ENCODE data around the gene PATJ.
"Not testable (repeated sequence)": the region's sequence is repeated elsewhere in the genome, so short reads cannot be mapped to it uniquely, and the experiment has no call there.

The PATJ gene

DNA sequence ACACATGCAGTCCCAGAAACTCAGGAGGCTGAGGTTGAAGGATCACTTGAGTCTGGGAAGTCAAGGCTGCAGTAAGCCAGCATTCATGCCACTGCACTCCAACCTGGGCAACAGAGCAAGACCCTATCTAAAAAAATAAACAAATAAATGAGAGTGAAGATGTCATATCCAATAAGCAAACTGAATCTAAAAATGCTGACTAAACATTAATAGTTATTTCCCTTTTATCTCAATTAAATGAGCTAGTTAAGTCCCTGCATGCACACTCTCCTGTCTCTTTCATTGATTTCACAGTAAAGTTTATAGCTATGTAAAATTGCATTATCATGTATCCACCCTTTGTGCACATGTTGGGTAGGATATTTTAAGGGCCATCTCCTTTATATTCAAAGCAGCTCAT is 371.2 kb downstream of the PATJ start:
- no peak for DNase-seq

DNA sequence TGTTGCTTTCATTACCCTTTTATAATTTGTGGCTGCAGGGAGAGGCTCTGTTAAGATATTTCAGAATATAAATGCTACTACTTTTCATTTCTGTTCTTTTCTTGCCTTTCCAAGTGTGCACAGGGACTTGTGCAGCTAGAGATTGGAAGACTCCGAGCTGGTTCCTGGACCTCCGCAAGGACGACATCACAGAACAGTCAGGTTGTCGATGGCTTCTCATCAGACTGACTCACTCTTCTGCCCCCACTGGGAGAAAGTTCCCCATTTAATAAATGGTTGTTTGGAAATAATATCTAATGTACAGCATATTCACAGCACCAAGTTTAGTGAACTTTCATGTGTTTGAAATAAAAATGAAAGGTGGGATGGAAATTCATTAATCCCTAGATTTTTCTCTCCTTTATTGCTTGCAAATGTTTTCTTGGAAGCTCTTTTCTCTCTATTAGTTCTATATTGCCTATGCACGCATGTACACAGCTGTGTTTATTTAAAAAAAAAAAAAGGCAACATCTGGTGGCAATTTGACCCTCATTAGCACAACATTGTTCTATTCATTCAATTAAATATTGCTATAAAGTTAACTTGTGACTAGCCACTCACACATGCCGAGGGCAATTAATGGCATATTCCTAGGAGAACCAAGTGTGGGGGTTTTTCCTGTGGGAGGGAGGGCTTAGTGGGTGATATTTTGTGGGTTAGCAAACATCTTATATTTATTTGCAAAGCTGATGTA is 374.9 kb downstream of the PATJ start:
- DNase-seq = no peak

DNA sequence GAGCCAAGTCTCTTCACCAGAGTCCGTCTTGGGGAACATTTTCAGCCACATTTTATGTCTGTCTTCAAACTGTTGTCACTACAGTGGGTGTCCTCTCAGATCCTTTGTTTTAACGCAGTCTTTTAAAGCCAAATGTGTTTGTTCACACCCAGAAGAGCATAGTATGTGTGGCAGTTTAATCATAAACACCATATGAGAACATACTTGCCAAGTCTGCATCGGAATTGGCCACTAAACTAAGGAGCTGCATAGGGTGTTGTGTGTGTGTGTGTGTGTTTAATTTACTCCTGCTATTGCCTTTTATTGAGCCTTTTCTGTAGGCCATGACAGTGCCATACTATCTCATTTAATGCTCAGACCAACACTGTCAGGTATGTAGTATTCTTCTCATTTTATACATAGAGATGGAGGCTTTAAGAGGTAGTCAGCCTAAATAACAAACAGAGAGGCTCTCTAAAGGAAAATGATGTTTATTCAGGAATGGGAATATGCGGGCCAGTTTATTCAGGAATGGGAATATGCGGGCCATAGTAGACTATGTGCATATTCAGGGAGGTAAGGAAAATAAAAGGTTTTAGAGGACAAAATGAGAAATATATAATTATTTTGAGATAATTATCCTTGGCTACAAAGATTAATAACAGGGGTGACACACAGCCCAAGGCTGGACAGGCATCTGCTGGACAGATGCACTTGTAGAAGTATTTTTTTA is 384.5 kb downstream of the PATJ start:
- no peak for DNase-seq

DNA sequence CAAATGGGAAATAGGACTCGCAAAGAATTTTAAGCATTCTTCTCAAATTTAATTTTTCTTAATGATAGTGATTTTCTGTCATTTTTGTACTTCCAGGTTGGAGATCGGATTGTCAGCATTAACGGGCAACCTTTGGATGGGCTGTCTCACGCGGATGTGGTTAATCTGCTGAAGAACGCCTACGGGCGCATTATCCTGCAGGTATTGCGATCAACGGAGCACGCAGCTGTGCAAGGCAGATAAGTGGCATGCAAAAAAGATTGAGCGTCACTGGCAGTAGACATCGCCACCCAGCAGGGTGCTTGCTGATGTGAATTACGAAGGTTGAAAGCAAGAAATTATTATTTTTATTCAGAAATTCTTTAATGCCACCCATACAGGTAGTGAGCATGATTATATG is 386.5 kb downstream of the PATJ start:
- DNase-seq = no peak

DNA sequence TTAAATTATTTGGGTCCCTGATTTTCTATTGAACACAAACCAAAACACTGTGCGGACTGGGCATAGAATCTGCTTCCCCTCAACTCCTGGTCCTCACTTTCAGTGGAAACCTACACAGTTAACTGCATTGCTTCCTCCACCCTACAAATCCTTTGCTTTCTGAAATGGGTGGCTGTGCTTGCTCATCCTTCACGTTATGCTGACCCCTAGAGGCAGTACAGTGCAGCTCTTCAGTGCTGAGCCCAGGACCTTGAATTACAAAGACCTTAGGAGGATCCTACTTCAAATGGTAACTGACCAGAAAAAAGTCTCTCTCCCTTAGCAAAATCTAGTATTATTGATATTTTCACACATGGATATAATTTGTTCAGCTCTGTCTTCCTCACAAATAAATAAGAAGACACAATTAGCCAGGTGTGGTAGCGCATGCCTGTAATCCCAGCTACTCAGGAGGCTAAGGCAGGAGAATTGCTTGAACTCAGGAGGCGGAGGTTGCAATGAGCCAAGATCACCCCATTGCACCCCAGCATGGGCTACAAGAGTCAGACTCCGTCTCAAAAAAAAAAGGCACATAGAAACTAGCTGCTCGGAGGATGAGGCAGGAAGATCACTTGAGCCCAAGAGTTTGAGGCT is 388.9 kb downstream of the PATJ start:
- no peak for DNase-seq

DNA sequence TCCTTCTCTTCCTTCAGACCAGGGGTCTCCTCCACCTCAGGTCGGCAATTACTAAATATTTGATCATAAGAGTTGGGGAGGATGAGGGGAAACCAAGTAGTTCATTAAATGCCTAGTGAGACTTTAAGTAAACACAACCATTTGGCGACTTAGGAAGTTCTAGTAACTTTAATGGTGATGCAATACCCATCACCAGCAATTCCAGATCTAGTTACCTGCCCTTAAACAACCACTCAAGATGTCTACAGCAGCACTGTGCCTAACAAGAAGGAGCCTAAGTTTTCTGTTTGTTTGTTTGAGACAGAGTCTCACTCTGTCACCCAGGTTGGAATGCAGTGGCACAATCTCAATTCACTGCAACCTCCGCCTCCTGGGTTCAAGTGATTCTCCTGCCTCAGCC is 395.7 kb downstream of the PATJ start:
- no peak for DNase-seq

DNA sequence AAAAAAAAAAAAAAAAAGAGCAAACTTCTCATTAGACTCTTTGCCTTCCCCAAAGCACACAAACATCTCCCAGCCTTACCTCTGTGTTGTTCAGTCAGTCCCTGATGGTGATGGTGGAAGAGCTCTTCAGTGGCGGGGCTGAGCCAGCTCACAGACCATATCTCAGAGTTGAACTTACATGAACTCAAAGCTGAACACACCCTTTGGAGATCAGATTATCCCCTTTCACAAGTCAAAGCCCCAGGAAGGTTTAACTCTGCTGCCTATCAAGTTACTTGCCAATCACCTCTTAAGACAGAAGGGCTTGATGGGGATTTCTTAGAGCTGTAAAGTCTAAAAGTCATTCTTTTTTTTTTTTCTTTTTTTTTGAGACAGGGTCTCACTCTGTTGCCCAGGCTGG is 397.1 kb downstream of the PATJ start:
- DNase-seq = no peak

DNA sequence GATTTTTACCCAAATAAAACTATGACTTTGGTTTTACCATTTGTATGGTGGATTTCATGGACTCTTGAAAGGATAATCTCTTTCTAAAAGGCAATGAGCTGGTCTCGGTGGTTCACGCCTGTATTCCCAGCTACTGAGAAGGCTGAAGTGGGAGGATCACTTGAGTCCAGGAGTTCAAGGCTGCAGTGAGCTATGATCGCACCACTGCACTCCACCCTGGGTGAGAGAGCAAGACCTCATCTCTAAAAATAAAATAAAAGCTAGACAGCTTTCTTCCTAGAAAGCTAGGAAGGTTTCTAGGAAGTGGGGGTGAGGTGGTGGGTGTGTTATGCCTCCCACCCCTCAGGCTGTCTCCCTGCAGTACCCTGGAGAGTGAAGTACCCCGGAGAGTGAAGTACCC is 398.4 kb downstream of the PATJ start:
- DNase-seq = no peak

DNA sequence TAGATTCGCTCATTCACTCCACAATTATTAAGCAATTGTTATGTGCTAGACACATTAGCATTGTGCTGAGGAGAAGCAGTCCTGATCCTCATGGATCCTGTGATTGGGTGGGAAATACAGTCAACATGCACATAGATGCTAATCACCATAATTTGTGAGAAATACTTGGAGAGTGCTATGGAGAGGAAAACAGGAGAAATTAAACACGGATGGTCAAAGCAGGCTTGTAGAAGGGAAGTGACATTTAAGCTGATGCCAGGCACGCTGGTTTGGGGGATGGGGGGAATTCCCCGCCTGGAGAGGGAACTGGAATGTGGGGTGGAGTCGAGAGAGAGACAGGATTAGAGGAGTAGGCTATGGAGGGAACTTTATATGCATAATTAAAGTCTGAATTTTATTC is 400.2 kb downstream of the PATJ start:
- DNase-seq = no peak

DNA sequence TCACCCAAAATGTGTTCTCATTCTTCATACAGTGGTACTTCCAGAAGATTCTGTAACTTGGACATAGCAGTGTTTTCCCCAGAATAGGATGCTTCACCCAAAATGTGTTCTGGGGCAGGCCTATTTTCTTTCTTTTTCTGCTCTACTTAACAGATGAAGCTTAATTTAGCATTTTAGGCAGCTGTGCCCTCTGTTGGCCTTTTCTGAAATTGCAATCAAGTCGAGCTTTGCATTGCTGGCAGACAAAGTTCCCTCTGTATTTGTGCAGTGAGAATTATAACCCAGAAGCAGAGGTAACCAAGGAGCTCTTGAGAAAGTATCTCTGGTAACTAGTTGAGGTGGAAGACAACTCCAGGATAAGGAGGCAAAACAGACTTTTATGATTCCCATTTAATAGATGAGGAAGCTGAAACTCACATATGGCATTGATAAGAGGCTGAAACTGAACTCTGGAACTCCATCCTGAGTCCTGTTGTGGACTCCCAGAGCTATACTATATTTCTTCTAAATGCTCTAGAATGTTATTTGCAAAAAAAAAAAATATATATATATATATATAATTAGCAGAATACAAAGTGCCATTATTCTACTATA is 402.1 kb downstream of the PATJ start:
- no peak for DNase-seq

DNA sequence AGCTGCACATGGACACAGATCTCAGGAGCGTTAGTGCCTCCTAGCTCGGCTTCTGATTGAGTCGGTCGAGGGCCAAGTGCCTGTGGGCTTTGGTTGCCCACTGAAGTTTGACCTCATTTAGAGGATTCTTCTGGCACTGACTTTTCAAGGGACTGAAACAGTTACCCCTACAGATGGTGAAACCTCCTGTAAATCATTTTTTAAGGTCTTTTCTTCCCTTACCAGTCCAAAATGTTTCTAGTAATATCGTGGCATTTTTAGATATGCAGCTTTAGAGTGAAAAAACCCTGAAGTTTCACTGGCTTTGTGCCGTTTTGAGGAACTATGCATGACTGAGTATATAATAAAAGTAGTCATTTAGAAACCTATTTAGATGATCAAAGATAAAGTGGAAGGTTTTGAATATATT is 417.7 kb downstream of the PATJ start:
- no peak for DNase-seq

DNA sequence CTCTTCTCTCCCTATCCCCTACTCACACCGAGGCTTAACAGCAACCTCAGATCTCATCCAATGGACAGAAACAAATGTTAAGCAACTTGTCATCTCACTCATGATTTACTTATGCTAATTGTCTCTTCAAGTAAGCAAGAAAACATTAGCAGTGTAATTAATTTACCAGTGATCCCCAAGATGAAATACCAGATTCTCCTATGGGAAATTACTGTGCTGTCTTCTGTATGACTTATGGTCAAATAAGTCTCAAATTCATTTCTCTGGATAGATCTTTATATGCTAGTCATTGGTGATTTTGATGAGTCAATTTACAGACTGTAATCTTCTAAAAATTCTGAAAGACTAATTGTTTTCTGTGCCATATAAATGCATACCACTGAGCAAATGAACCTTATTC is 419.4 kb downstream of the PATJ start:
- DNase-seq = no peak

DNA sequence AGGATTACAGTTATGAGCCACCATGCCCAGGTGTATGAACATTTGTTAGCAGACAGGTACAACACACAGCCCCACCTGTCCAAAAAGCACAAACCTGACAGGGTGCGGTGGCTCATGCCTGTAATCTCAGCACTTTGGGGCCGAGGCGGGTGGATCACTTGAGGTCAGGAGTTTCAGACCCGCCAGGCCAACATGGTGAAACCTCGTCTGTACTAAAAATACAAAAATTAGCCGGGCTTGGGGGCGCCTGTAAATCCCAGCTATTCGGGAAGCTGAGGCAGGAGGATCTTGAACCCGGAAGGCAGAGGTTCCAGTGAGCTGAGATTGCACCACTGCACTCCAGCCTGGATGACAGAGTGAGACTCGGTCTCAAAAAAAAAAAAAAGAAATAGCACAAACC is 428.1 kb downstream of the PATJ start:
- not testable (repeated sequence) for DNase-seq

DNA sequence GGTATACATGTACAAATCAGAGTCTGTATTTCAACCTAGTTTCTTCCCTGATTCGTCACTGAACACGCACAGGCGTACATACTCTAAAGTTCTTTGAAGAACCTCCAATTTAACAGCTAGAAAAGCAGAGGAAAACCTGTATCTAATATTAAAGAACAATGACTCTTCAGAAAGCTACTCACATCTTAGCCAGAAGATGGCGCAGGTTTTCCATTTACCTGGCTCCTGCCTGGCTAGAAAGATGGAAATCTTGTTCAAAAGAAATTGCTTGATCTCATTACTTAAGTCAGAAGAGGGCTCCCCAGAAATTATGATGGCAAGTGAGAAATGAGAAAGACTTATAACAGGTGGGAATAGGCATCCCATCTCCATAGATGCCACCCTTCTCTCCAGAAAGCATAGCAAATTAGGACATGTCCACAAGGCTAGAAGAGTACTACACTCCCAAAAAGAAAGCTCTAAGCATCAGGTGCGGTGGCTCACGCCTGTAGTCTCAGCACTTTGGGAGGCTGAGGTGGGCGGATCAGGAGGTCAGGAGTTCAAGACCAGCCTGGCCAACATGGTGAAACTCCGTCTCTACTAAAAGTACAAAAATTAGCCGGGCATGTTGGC is 433.4 kb downstream of the PATJ start:
- DNase-seq = peak; percentile 24

DNA sequence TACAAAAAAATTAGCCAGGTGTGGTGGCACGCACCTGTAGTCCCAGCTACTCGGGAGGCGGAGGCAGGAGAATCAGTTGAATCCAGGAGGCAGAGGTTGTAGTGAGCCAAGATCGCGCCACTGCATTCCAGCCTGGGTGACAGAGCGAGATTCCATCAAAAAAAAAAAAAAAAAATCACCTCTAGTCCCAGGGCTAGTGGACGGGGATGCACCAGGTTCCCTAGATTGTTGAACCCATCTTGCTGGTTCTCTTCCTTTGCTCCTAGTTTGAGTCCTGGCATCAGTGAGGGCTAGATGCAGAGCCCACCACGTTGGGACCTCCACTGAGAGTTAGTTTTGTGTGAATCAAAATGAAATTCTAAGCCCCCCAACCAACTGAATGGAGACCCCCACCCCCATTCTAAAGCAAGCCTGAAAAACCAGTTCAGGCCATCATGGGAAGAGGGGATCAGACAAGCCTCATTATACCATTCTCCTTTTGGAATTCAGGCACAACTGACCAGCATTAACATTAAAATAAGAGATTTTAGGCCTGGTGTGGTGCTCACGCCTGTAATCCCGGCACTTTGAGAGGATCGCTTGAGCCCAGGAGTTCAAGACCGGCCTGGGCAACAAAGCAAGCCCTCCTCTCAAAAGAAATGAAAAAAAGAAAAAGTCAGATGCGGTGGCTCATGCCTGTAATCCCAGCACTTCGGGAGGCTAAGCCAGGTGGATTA is 434.5 kb downstream of the PATJ start:
- DNase-seq = no peak

DNA sequence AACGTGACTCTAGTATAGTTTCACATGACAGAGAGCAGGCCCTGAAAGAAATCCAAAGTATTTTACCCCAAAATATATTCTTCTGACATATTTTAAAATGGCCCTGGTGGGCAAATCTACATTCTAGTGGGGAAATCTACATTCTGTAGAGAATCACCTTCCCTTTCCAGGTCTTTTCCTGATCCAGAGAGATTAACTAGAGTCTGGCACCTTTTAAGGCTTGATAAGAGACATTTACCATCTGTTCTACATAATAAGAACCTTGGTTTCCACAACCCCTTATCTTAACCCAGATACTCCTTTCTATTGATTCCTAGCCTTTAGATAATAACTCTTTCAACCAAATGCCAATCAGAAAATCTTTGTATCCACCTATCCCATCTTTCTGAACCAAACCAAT is 435.3 kb downstream of the PATJ start:
- no peak for DNase-seq

DNA sequence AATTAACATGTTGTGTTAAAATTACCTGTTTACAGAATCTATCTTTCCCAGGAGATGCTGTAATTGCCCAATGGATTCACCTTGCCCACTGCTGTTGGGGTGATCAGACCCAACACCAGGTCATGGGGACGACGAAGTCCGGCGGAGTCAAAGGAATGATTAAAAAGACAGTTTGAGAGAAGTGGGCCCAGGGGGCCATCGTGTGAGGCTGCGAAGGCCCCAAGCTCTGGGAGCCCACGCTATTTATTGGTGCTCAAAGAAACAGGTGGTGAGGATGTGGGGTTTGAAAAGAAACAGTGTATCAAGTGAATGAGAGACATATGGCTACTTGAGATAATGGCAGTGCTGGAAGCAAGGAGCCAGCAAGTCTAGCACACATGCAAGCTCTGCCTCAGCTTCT is 436.1 kb downstream of the PATJ start:
- no peak for DNase-seq

DNA sequence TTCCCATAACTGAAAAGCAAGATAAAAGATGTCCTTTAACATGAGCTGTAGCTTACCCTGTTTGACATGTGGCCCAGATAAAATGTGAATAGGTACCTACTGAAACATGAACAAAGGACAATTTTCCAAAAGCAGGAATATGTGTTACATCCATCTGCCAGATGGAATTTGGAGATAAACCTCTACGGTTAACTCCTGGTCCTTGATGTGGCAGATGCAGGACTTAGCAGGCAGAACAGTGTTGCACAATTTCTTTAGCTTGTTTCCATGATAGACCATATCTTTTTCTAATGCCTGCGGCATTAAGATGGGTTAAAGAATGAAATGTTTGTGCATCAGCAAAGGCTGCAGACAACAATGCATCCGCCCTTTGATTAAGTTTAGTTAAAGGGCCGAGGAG is 437.8 kb downstream of the PATJ start:
- not testable (repeated sequence) for DNase-seq

DNA sequence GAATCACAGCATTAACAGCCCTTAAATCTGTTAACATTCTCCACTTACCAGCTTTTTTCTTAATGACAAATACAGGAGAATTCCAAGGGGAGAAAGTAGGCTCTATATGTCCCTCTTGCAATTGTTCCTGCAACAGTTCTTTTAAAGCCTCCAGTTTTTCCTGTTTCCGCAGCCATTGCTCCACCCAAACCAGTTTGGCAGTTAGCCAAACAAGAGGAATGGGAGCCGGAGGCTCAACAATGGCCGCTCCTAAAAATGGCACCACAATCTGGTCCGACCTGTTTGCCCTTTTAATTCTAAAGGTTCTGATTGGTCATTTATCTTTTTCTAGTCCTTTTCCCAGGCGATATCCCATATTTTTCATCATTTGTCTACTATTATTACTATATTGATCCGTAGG is 438.4 kb downstream of the PATJ start:
- DNase-seq = no peak

DNA sequence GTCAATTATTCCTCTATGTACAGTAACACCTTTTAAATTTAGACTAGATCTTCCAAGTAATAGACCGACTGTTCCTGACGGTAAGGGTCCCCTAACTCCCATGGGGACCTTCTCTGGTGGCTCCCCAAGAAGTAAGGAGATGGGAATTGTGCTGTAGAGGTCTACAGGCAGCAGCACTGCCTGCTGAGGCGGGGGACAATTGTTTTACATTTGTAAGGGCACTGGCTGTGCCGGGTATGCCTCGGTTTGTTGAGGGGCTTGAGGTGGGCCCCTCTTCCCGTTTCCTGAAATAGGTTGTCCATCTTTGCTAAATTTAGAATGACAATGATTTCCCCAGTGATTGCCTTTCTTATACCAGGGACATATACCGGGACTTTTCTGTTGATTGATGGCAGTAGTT is 439.3 kb downstream of the PATJ start:
- no peak for DNase-seq

DNA sequence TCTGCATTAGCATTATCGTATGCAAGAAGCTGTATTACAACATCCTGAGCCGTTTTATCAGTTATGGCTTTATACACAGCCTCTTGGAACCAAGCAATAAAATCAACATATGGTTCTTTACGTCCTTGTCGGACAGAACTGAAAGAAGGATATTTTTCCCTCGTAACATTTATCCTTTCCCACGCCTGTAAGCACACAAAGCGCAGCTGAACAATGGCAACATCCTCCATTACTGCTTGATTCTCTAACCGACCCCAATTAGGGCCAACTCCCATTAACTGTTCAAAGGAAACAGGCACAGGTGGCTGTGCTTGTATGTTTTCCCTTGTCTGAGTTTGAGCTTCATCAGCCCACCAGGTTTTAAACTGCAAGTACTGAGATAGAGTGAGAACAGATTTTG is 439.9 kb downstream of the PATJ start:
- DNase-seq = not testable (repeated sequence)

DNA sequence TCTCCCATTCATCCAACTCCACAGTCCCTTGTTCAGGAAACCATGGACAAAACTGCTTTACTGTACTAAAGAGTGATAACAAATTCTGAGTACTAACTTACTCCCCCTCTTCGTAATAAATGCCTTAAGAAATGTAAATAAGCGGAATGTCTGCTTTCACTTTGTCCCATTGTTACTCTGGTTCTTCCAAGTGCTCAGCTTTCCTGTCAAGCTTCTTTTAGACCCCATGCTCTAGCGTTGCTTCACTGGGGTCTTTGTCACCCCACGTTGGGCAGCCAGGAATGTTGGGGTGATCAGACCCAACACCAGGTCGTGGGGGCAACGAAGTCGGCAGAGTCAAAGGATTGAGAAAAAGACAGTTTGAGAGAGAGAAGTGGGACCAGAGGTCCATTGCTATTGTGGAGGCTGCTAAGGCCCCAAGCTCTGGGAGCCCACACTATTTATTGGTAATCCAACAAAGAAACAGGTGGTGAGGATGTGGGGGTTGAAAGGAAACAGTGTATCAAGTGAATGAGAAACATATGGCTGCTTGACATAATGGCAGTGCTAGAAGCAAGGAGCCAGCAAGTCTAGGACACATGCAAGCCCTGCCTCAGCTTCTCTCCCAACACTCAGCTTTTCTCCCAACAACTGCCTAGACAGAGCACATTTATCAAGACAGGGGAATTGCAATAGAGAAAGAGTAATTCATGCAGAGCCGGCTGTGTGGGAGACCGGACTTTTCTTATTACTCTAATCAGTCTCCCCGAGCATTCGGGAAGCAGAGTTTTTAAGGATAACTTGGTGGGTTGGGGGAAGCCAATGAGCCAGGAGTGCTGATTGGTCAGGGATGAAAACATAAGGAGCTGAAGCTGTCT is 441.1 kb downstream of the PATJ start:
- not testable (repeated sequence) for DNase-seq
